Measurements from ENCODE around the gene GAD1. TPM values are rescaled to one million over a fixed set of nuclear protein-coding genes. Genes with fewer than 3 reads are reported as not detected.

Gene GAD1
- total RNA-seq, 4 donors from 2014 or later, result not detected

- no peaks in the 10 kb centered on the region for H3K9me3 ChIP-seq
- no peak overlapping the region for H3K27ac ChIP-seq (replicated peaks in 1 of 4)
- no peaks in the 10 kb centered on the region for H3K36me3 ChIP-seq
- DNase-seq (ENCODE audit: extremely low spot score), result no peak
- no peak overlapping the region for H3K4me3 ChIP-seq
- WGBS, result 93% methylated on average over 6 of the region's 6 CpGs
- H3K4me1 ChIP-seq, result peaks cover 0 to 8% (median 0%) of the 10 kb centered on the region in 4 donors
- intact Hi-C loops (cut with DNase I), result no loop called here
- H3K27me3 ChIP-seq, result no peaks in the 10 kb centered on the region
- no peak for TF ChIP-seq POLR2AphosphoS5 (IDR thresholded peaks at IDR 0.05)
- no peak for TF ChIP-seq EP300 (IDR thresholded peaks at IDR 0.05)
- TF ChIP-seq CTCF (IDR thresholded peaks at IDR 0.05), result no peak
- TF ChIP-seq POLR2A (IDR thresholded peaks at IDR 0.05; ENCODE audit: low read depth), result no peak
These were observed 80.4 kb downstream of the GAD1 start for GRCh38 chr2:170897108-170897507.

- TF ChIP-seq POLR2AphosphoS5 (IDR thresholded peaks at IDR 0.05), result no peak
- TF ChIP-seq POLR2A (IDR thresholded peaks at IDR 0.05; ENCODE audit: low read depth), result no peak
- no peak for TF ChIP-seq CTCF (IDR thresholded peaks at IDR 0.05)
- no peak for TF ChIP-seq EP300 (IDR thresholded peaks at IDR 0.05)
- Histone ChIP-seq H3K4me1 (no peaks in the 10 kb centered on the region), H3K36me3 (no peaks in the 10 kb centered on the region), H3K4me3 (no peak overlapping the region), H3K27ac (replicated peaks in 1 of 4) (no peak overlapping the region), H3K27me3 (peaks cover 0 to 3% (median 0%) of the 10 kb centered on the region in 4 donors), H3K9me3 (peaks cover 0 to 25% (median 16%) of the 10 kb centered on the region in 4 donors)
- DNase-seq (ENCODE audit: extremely low spot score), result no peak
- 47% methylated on average over 5 of the region's 5 CpGs for WGBS
- intact Hi-C loops (cut with DNase I), result no loop called here
These were observed 89.2 kb downstream of the GAD1 start for GRCh38 chr2:170905864-170906263.

Small RNAs within 50 kb of the gene (small RNA-seq; reads per million reads assigned to genes)
- gene RF00019, result 0 reads per million in 3 donors

Other genes with a start within 250 kb of the GAD1 start
- under 1 TPM in 2 of 4 donors, not detected in 2; 0.32 to 0.63 TPM for gene SP5, start 101.5 kb upstream of the GAD1 start, total RNA-seq
- 1 to 10 TPM in 1 of 4 donors, not detected in 3; 1.7 TPM for gene ERICH2, start 46.5 kb upstream of the GAD1 start, total RNA-seq
- gene GORASP2, start 112.4 kb downstream of the GAD1 start, total RNA-seq, result 10 to 100 TPM; 32.6 to 54.0 (median 42.1) TPM